Measurements from ENCODE around the gene KIF4A. TPM values are rescaled to one million over a fixed set of nuclear protein-coding genes. Genes with fewer than 3 reads are reported as not detected.
A peak's percentile ranks its signal among the peaks of the same experiment; 100 is the strongest.

KIF4A gene
- total RNA-seq, 1 donor from 2014 or later = 0.24 TPM

- DNase-seq (ENCODE audit: low spot score) = no peak
Observed at GRCh38 chrX:70437921-70438665, 148.2 kb downstream of the KIF4A start.

- DNase-seq (ENCODE audit: low spot score) = no peak
Observed at GRCh38 chrX:70439016-70439415, 149.1 kb downstream of the KIF4A start.

GRCh38 chrX:70442224-70442623 is 152.3 kb downstream of the KIF4A start:
- no peak for DNase-seq (ENCODE audit: low spot score)

GRCh38 chrX:70444326-70444945 is 154.5 kb downstream of the KIF4A start, which contains the start of gene DLG3:
DLG3 (plus strand) TSS chrX:70444835; CDS start chrX:70445202, 367 bp downstream.
- DNase-seq (ENCODE audit: low spot score) = no peak

GRCh38 chrX:70444946-70445656 is 155.2 kb downstream of the KIF4A start:
- DNase-seq (ENCODE audit: low spot score) = no peak

GRCh38 chrX:70445951-70446350 is 156.0 kb downstream of the KIF4A start:
- DNase-seq (ENCODE audit: low spot score) = no peak

- DNase-seq (ENCODE audit: low spot score) = no peak
Observed at GRCh38 chrX:70446380-70447350, 156.8 kb downstream of the KIF4A start.

GRCh38 chrX:70449457-70449966 is 159.6 kb downstream of the KIF4A start:
- no peak for DNase-seq (ENCODE audit: low spot score)

- DNase-seq (ENCODE audit: low spot score) = peak; percentile 43
Observed at GRCh38 chrX:70452143-70452733, 162.3 kb downstream of the KIF4A start.

GRCh38 chrX:70453024-70453618 is 163.2 kb downstream of the KIF4A start:
- DNase-seq (ENCODE audit: low spot score) = no peak

GRCh38 chrX:70454441-70455365 is 164.8 kb downstream of the KIF4A start:
- DNase-seq (ENCODE audit: low spot score) = peak; percentile 67

GRCh38 chrX:70455366-70456202 is 165.7 kb downstream of the KIF4A start:
- no peak for DNase-seq (ENCODE audit: low spot score)

- DNase-seq (ENCODE audit: low spot score) = no peak
Observed at GRCh38 chrX:70456256-70456655, 166.4 kb downstream of the KIF4A start.

GRCh38 chrX:70461026-70461425 is 171.1 kb downstream of the KIF4A start:
- DNase-seq (ENCODE audit: low spot score) = no peak

- DNase-seq (ENCODE audit: low spot score) = no peak
Observed at GRCh38 chrX:70464051-70464450, 174.1 kb downstream of the KIF4A start.

- no peak for DNase-seq (ENCODE audit: low spot score)
Observed at GRCh38 chrX:70466968-70467367, 177.1 kb downstream of the KIF4A start.

- no peak for DNase-seq (ENCODE audit: low spot score)
Observed at GRCh38 chrX:70468709-70469108, 178.8 kb downstream of the KIF4A start.

Data from umbilical cord (tissue), 2 donors.